Mucosa of descending colon (tissue), 3 donors: ENCODE data around the gene GRAPL. TPM values are rescaled to one million over a fixed set of nuclear protein-coding genes. Genes with fewer than 3 reads are reported as not detected.
A peak's percentile ranks its signal among the peaks of the same experiment; 100 is the strongest.
"Not testable (repeated sequence)": the region's sequence is repeated elsewhere in the genome, so short reads cannot be mapped to it uniquely, and the experiment has no call there.

Experiments
- ATAC-seq: fragments of 200-7000 bp; cut with Tn5 transposase; one replicate; pipeline ENCODE4 v1.9.1; 2020; ENCODE audit warnings: mild to moderate bottlenecking, moderate library complexity
- DNase-seq, 3 donors: peaks; one replicate each; pipeline ENCODE4 v3.0.0-alpha.2; 2020
- H3K36me3 ChIP-seq: fragments of 200-600 bp; one replicate; pipeline ENCODE4 v1.8.0; 2021; ENCODE audit warnings: low read depth, mild to moderate bottlenecking
- H3K4me1 ChIP-seq: fragments of 200-600 bp; one replicate; pipeline ENCODE4 v1.8.0; 2021; ENCODE audit warnings: low read depth, mild to moderate bottlenecking
- H3K4me3 ChIP-seq: fragments of 200-600 bp; one replicate; pipeline ENCODE4 v1.8.0; 2021; ENCODE audit warnings: mild to moderate bottlenecking
- H3K9me3 ChIP-seq: fragments of 200-600 bp; one replicate; pipeline ENCODE4 v1.8.0; 2021; ENCODE audit warnings: mild to moderate bottlenecking
- intact Hi-C, 2 donors: fragments of 100-400 bp; cut with DNase I in 1 of 2; cut with micrococcal nuclease in 1 of 2; formaldehyde crosslinking; loops; one replicate each; pipeline versions ENCODE4 v1.11.0 to v1.11.1; 2022; cut with DNase I, micrococcal nuclease
- total RNA-seq, 3 donors: library from RNA; stranded (reverse); fragmentation: NEBNext Ultra II Directional in 2 of 3; extraction: Animal tissue kit (Norgen Biotek cat#: 25700) in 2 of 3; gene quantifications; one replicate each; pipeline versions ENCODE4 v1.2.1 to v1.2.4, GENCODE V29; 2021 to 2023
- donor health status: DM: no; HTN: no; CAD: no; lungs with moderate emphysema.
- donor health status: DM: no; HTN: no; CAD: no.
- donor health status: DM: no; HTN: yes; CAD: no.

GRAPL gene
- total RNA-seq, 3 donors from 2014 or later = 2.0 to 4.4 (median 2.2) TPM

- H3K4me1 ChIP-seq, intact Hi-C loops, DNase-seq, H3K4me3 ChIP-seq, H3K9me3 ChIP-seq, H3K36me3 ChIP-seq: not testable (repeated sequence)
- peak; percentile 65 for ATAC-seq
Measured at GRCh38 chr17:19145471-19145870, 18.1 kb downstream of the GRAPL start.

GRCh38 chr17:19150678-19151615 lies 23.6 kb downstream of the GRAPL start:
- H3K4me3 ChIP-seq, H3K4me1 ChIP-seq, ATAC-seq, DNase-seq, intact Hi-C loops, H3K36me3 ChIP-seq, H3K9me3 ChIP-seq: not testable (repeated sequence)

GRCh38 chr17:19157628-19158027 lies 30.2 kb downstream of the GRAPL start:
- DNase-seq, H3K4me1 ChIP-seq, H3K4me3 ChIP-seq, H3K9me3 ChIP-seq, H3K36me3 ChIP-seq, intact Hi-C loops, ATAC-seq: not testable (repeated sequence)

- H3K4me1 ChIP-seq, H3K36me3 ChIP-seq, H3K4me3 ChIP-seq, DNase-seq, H3K9me3 ChIP-seq, intact Hi-C loops: not testable (repeated sequence)
- peak; percentile 77 for ATAC-seq
Measured at GRCh38 chr17:19158478-19158877, 31.1 kb downstream of the GRAPL start.

- H3K4me3 ChIP-seq, H3K4me1 ChIP-seq, DNase-seq, H3K36me3 ChIP-seq, H3K9me3 ChIP-seq, intact Hi-C loops: not testable (repeated sequence)
- peak; percentile 57 for ATAC-seq
Measured at GRCh38 chr17:19158938-19159337, 31.5 kb downstream of the GRAPL start.

- intact Hi-C loops, H3K36me3 ChIP-seq, H3K4me3 ChIP-seq, H3K4me1 ChIP-seq, H3K9me3 ChIP-seq, ATAC-seq, DNase-seq: not testable (repeated sequence)
Measured at GRCh38 chr17:19161308-19162107, 34.1 kb downstream of the GRAPL start.

- H3K36me3 ChIP-seq, H3K4me3 ChIP-seq, intact Hi-C loops, DNase-seq, H3K4me1 ChIP-seq, H3K9me3 ChIP-seq: not testable (repeated sequence)
- ATAC-seq = peak; percentile 79
Measured at GRCh38 chr17:19162384-19163216, 35.2 kb downstream of the GRAPL start.

GRCh38 chr17:19174422-19174821 lies 47.0 kb downstream of the GRAPL start:
- H3K36me3 ChIP-seq, intact Hi-C loops, H3K4me1 ChIP-seq, H3K4me3 ChIP-seq, DNase-seq, H3K9me3 ChIP-seq: not testable (repeated sequence)
- ATAC-seq = peak; percentile 12

- H3K9me3 ChIP-seq, H3K4me1 ChIP-seq, H3K36me3 ChIP-seq, H3K4me3 ChIP-seq, intact Hi-C loops, DNase-seq: not testable (repeated sequence)
- peak; percentile 97 for ATAC-seq
Measured at GRCh38 chr17:19175410-19175809, 48.0 kb downstream of the GRAPL start.

- H3K36me3 ChIP-seq, DNase-seq, H3K4me1 ChIP-seq, H3K4me3 ChIP-seq, intact Hi-C loops, H3K9me3 ChIP-seq: not testable (repeated sequence)
- ATAC-seq = peak; percentile 99
Measured at GRCh38 chr17:19181040-19181875, 53.9 kb downstream of the GRAPL start.

GRCh38 chr17:19187883-19188869 lies 60.8 kb downstream of the GRAPL start:
- intact Hi-C loops = not testable (repeated sequence)

More at GRCh38 chr17:19187883-19188869, 60.8 kb downstream of the GRAPL start:
- not testable (repeated sequence) for H3K36me3 ChIP-seq, ATAC-seq, H3K9me3 ChIP-seq, H3K4me1 ChIP-seq, DNase-seq, H3K4me3 ChIP-seq
